ENCODE results near the gene SUMF2. TPM values are rescaled to one million over a fixed set of nuclear protein-coding genes. Genes with fewer than 3 reads are reported as not detected.

Gene SUMF2
- total and polyA plus RNA-seq, 2 of the 13 experiments (the other 11 are each of a cell fraction or from before 2014, with no cell fraction given), result 48.9 to 54.4 TPM

GRCh38 chr7:56115852-56116538 lies 51.9 kb downstream of the SUMF2 start, which contains the start of gene NUPR2:
Gene NUPR2 (minus strand): TSS chr7:56116417. CDS start chr7:56116314, 103 bp downstream.
- Histone ChIP-seq H3K4me1 (ENCODE audit: insufficient read depth, low read length) (no peaks in the 10 kb centered on the region), H3K4me3 (replicated peaks in 1 of 3; ENCODE audit: insufficient read depth in 1 of 3, low read depth in 2 of 3, low read length in 3 of 3) (no peak within 1 kb of the TSS), H3K36me3 (replicated peaks in 1 of 2; ENCODE audit: control insufficient read depth in 1 of 2, insufficient read depth in 2 of 2, low read length in 2 of 2) (no peaks in the 10 kb centered on the region), H2AFZ (ENCODE audit: low read length) (no peak within 1 kb of the TSS), H4K20me1 (ENCODE audit: insufficient read depth, low read length) (no peaks in the 10 kb centered on the region), H3K27ac (ENCODE audit: extremely low read length, insufficient read depth, low read length) (no peak within 1 kb of the TSS), H3K79me2 (ENCODE audit: insufficient read depth, low read length) (no peaks in the 10 kb centered on the region), H3K9ac (ENCODE audit: insufficient read depth, low read depth, low read length) (no peak within 1 kb of the TSS), H3K4me2 (ENCODE audit: low read depth, low read length) (no peak within 1 kb of the TSS), H3K27me3 (ENCODE audit: control insufficient read depth in 1 of 2, insufficient read depth in 2 of 2, low read length in 2 of 2) (no peaks in the 10 kb centered on the region), H3K9me3 (ENCODE audit: low read length) (no peaks in the 10 kb centered on the region)
- in situ Hi-C loops (cut with HindIII; ENCODE audit: extremely low pct_ligation_motif_present, low pct_unique_long_range_greater_than_20kb) (no loop called here), intact Hi-C loops (cut with micrococcal nuclease; ENCODE audit: unreplicated experiment) (no loop called here)
- no TSS peak for BruUV-seq (replicated peaks)
- DNase-seq (ENCODE audit: low spot score) (no peak), ATAC-seq (no peak), FAIRE-seq (no peak)
- POLR2A ChIA-PET, result no interaction called here
- WGBS (ENCODE audit: low lambda C conversion rate), result 86% methylated on average over 55 of the region's 65 CpGs
- CTCF ChIA-PET (ENCODE audit: low intra/inter-chr PET ratio, low total read pairs), result no interaction called here
- TF ChIP-seq ZNF501 (CRISPR knock-in tag; IDR thresholded peaks at IDR 0.05) (no peak), ZSCAN9 (CRISPR knock-in tag; IDR thresholded peaks at IDR 0.05; ENCODE audit: borderline replicate concordance) (no peak), ZNF589 (CRISPR knock-in tag; conservative IDR thresholded peaks at IDR 0.05) (no peak), MAFK (conservative IDR thresholded peaks at IDR 0.05 in 1 of 2, IDR thresholded peaks at IDR 0.05 in 1 of 2; ENCODE audit: low read length in 2 of 2) (no peak), THYN1 (CRISPR knock-in tag; IDR thresholded peaks at IDR 0.05; ENCODE audit: borderline replicate concordance, low read depth) (no peak), ZNF24 (IDR thresholded peaks at IDR 0.05) (no peak), ZNF496 (CRISPR knock-in tag; IDR thresholded peaks at IDR 0.05; ENCODE audit: insufficient replicate concordance) (no peak), FLYWCH1 (CRISPR knock-in tag; IDR thresholded peaks at IDR 0.05) (no peak)
- TF ChIP-seq, protein P1, sequence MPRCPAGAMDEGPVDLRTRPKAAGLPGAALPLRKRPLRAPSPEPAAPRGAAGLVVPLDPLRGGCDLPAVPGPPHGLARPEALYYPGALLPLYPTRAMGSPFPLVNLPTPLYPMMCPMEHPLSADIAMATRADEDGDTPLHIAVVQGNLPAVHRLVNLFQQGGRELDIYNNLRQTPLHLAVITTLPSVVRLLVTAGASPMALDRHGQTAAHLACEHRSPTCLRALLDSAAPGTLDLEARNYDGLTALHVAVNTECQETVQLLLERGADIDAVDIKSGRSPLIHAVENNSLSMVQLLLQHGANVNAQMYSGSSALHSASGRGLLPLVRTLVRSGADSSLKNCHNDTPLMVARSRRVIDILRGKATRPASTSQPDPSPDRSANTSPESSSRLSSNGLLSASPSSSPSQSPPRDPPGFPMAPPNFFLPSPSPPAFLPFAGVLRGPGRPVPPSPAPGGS (CRISPR knock-in tag; IDR thresholded peaks at IDR 0.05), result no peak
- TF ChIP-seq, protein P2, sequence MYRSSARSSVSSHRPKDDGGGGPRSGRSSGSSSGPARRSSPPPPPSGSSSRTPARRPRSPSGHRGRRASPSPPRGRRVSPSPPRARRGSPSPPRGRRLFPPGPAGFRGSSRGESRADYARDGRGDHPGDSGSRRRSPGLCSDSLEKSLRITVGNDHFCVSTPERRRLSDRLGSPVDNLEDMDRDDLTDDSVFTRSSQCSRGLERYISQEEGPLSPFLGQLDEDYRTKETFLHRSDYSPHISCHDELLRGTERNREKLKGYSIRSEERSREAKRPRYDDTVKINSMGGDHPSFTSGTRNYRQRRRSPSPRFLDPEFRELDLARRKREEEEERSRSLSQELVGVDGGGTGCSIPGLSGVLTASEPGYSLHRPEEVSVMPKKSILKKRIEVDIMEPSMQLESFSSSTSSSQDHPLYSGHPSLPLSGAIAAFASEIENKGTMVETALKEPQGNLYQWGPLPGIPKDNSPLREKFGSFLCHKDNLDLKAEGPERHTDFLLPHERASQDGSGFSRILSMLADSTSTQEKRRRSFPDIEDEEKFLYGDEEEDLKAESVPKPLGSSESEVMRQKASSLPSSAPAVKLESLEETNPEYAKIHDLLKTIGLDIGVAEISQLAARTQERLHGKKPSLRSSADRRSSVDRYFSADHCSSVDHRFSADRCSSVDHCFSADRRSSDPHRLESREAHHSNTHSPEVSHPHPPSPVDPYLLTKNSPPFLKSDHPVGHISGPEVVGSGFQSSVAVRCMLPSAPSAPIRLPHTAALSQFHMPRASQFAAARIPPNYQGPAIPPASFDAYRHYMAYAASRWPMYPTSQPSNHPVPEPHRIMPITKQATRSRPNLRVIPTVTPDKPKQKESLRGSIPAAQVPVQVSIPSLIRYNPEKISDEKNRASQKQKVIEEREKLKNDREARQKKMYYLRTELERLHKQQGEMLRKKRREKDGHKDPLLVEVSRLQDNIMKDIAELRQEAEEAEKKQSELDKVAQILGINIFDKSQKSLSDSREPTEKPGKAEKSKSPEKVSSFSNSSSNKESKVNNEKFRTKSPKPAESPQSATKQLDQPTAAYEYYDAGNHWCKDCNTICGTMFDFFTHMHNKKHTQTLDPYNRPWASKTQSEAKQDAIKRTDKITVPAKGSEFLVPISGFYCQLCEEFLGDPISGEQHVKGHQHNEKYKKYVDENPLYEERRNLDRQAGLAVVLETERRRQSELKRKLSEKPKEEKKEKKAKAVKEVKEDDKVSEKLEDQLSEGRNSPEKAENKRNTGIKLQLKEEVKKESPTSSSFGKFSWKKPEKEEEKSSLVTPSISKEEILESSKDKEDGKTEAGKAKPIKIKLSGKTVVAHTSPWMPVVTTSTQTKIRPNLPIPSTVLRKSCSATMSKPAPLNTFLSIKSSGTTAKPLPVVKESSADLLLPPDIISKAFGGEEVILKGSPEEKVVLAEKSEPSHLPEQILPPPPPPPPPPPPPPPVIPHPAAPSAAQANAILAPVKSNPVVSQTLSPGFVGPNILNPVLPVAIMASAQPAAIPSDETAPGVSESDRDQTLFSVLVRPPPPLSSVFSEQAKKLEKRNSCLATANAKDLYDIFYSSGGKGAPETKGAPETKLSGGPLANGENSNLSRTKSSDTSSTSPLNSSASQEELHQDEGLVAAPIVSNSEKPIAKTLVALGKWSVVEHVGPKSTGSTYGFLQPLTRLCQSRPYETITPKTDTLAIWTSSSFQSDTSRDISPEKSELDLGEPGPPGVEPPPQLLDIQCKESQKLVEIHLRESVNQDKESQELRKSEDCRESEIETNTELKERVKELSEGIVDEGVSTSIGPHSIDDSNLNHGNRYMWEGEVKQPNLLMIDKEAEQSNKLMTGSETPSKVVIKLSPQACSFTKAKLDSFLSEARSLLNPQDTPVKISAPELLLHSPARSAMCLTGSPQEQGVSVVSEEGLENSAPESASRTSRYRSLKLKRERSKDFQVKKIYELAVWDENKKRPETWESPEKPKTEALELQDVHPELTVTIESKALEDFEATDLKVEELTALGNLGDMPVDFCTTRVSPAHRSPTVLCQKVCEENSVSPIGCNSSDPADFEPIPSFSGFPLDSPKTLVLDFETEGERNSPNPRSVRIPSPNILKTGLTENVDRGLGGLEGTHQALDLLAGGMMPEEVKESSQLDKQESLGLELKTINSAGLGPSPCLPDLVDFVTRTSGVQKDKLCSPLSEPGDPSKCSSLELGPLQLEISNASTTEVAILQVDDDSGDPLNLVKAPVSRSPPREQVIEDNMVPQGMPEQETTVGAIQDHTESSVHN (CRISPR knock-in tag; IDR thresholded peaks at IDR 0.05), result no peak

Data from HepG2 (cell line).